ENCODE results near the gene POLR2H.

The POLR2H gene

DNA sequence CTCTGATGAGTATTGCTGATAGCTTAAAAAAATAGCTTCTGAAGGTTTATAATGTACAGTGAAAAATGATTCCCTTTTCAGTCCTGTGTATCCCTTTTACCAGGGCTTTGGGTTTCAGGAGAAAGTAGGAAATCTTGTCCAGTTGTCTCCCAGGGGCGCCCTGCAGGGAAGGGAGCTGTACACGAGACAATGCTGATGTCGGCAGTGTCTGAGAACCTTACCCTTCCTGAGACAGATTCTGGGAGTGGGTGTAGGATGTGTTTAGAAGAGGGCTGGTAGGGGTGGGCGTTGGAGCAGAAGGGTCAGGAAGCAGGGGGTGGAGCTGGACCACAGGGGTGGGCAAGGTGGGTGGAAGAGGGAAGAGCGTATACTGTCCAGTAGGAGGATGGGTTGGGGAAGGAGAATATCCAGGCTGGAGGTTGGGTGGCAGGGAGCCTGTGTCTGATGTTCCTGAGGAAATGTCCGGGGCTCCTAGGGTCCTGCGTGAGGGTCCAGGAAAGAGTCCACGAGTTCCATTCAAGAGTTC, 10.8 kb downstream of the POLR2H start:
- no peak for DNase-seq

DNA sequence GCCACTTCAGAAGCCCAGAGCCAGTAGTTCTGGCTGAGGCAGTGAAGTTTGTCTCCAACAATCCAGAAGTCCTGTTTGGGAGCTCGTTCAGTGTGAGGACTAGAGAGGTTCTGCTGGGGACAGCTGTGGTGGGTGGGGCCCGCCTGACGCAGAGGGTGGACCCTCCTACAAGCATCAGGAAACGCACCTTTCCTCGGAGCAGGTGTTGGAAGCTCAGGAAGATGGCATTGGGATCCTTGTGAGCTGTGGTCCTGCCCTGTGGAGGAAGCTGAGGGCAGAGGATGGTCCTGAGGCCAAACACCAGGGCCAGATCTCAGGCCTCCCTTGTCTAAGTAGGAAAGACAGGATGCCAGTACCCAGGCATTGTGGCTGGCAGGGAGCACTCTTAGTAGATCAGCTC, 11.4 kb downstream of the POLR2H start:
- no peak for DNase-seq

DNA sequence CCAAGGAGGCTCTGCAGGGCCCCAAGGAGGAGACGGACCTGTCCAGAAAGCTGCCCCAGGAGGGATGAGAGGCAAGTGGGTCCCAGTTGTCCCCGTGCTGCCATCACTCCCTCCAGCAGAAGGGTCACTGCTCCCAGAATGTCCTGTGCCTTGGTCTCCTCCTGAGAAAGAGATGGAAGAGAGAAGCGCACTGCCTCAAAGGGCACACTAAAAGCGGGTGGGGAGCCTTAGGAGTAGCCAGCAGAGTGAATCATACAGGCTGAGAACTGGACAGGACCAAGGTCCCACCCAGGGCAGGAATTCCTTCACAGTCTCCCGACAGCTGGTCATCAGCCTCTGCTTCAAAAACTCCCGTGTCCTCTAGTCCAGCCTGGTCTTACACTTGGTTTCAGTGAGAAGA, 11.9 kb downstream of the POLR2H start:
- no peak for DNase-seq

DNA sequence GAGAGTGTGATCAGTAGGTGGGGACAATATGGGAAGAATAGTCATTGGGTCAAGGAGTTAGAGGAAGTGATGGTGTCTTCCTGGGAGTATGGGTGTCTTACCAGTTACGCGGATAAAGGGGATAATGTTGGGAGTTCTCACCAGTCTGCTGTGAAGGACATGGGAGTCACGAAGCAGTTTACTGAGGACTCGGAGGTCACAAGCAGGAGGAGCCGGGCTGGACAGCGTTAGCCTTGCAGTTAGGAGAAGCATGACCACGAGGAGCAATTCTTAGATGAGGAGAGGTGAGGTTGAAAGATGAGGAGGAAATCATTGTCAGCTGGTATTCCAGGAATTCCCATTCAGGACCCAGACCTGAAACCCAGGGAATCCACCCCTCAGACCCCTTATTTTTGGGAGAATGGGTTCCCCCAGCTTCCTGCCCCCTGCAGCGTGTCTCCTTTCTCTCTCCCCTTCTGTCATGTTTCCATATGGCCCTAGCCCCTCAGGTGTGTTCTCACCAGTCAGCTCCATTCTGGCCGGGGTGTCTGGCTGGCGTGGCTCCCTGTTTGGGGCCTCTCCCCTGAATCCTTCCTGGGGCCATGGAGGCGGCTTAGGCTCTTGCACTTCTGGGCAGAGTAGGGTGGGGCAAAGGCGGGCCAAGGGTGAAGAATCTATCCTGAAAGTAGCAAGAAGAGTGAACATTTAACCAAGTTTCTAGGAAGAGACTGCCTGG, 14.4 kb downstream of the POLR2H start:
- DNase-seq = no peak

DNA sequence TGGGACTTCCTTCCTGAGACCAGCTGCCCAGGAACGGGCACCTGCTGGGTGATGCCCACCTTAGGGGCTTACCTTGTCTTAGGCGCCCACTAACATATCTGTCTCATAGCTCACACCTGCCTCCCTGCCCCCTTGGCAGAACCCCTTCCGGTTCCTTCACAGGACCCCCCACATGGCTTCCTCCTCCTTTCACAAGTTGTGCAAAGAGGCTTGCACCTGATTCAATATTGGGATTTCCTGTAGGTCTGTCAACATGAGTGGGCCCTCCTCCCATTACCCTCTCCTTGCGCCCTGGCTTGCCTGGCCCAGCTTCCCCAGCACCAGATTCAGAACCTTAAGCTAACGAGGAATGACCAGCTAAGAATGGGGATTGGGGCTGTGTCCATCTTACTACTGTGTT, 15.9 kb downstream of the POLR2H start:
- DNase-seq = no peak

DNA sequence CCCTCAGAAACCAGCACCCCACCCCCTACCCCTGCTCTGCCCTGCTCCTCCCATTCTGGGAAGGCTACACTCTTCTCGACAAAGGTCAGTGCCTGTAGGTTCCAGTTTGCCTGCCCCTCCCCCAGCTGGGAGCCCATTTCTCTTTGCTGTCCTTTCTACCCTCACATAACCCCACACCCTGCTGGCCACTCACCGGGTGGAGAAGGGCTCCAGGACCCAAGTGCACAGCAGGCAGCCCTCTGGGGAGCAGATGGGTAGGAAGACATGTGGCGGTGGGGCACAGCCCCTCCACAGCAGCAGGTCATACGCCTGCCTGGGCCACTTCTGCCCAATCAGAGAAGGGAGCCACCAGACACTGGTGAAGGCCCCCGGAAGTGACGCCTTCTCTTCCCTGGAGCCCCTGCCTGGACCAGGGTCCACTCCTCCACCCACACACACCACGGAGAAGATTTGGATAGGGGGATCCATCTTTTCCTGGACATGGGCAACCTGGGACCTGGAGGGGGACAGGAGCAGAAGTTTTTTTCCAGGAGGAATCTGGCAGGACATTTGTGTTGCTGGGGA, 16.5 kb downstream of the POLR2H start, which contains the start of gene THPO:
Gene THPO (minus strand): TSS at position 326 of the 564 bp plus-strand sequence. CDS start 1,948 bp downstream, outside the sequence.
- DNase-seq = no peak

DNA sequence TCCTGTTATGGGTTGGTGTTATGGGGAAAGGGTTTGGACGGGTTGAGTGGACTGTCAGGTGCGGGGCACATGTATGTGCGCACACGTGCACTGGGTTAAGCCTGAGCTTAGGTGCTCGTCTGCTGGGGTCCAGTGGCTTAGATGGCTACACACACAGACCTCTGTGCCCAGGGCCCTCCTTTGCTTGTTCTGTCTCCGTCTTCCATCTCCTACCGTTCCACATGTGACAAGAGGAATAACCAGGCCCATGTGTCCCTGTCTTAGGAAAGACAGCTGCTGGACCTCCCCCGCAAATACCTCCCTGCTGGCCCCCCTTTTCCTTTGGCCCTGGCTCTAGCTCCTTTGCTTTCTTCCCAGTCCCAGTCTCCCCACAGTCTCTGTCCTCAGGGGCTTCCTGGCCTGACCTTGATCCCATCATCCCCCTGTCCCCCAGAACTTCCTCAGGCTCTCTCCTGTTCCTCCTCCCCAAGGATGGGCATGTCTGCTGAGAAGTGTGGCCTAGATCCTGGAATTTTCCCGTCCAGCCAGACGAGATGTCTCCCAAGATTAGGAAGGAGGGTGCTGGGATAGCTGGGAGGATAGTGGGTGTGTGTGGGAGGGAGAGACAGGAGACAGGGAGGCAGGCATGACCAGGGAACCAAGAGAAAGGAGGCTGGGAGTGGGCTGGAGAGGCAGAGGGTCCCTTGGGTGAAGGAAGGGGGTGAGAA, 17.3 kb downstream of the POLR2H start:
- no peak for DNase-seq

DNA sequence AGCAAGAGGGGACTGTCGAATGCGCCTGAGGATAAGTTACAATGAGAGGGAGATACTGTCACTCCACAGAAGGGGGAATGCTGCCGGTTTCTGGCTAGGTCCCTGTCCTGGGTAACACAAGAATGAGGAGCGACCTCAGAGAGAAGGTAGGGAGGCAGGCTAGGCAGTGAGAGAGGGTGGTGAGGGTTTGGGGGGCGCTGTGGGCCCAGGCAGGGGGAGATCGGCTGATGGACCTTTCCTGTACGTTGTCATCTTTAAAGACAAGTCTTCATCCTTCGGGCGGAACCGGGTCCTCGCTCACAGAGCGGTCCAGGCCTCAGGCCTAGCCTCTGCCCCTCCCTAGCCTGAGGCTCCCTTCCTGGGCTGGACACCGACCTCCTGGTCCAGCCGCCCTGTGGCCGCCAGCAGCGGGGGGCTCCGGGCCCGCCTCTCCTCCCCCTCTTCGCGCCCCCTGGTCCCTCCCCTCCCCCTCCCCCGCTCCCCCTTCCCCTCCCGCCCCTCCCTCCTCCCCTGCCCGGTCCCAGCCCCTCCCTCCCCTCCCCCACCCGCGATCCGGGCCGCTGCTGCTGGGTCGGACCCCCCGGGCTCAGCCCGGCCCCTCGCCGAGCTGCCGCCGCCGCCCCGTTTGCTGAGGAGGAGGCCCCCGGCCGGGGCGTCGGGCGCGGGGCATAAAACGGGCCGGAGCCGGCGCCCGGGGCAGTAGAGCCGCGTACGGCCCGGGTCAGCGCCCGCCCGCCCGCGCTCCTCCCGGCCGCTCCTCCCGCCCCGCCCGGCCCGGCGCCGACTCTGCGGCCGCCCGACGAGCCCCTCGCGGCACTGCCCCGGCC, 18.1 kb downstream of the POLR2H start, which contains the start of gene CHRD:
Gene CHRD (plus strand): TSS at position 697 of the 827 bp plus-strand sequence. CDS start 265 bp downstream, outside the sequence.
- no peak for DNase-seq

DNA sequence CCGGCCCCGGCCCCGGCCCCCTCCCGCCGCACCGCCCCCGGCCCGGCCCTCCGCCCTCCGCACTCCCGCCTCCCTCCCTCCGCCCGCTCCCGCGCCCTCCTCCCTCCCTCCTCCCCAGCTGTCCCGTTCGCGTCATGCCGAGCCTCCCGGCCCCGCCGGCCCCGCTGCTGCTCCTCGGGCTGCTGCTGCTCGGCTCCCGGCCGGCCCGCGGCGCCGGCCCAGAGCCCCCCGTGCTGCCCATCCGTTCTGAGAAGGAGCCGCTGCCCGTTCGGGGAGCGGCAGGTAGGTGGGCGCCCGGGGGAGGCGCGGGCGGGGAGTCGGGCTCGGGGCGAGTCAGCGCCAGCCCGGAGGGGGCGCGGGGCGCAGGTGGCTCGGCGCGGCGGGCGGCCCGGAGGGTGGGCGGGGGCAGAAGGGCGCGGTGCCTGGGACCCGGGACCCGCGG, 18.7 kb downstream of the POLR2H start:
- DNase-seq = peak; percentile 32

DNA sequence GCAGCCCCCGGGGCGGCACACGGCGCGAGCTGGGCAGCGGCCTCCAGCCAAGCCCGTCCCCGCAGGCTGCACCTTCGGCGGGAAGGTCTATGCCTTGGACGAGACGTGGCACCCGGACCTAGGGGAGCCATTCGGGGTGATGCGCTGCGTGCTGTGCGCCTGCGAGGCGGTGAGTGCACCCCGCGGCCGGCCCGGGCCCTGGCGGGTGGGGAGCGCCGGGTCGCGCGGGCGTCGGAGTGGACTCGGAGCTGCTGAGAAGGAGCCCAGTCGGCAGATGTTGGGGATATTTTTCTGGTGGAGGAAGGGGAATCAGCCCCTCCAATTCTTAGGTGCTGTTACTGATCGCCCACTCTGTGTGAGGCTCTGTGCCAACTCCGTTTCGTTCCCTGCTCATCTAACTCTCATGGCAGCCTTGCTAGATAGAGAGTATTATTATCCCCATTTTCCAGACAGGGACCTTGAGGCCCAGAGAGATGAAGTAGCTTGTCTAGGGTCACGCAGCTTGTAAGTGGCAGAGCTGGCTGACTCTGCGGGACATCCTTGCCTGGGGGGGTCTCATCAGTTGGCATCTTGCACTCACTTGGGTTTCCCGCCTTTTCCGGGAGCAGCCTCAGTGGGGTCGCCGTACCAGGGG, 19.2 kb downstream of the POLR2H start:
- DNase-seq = no peak

DNA sequence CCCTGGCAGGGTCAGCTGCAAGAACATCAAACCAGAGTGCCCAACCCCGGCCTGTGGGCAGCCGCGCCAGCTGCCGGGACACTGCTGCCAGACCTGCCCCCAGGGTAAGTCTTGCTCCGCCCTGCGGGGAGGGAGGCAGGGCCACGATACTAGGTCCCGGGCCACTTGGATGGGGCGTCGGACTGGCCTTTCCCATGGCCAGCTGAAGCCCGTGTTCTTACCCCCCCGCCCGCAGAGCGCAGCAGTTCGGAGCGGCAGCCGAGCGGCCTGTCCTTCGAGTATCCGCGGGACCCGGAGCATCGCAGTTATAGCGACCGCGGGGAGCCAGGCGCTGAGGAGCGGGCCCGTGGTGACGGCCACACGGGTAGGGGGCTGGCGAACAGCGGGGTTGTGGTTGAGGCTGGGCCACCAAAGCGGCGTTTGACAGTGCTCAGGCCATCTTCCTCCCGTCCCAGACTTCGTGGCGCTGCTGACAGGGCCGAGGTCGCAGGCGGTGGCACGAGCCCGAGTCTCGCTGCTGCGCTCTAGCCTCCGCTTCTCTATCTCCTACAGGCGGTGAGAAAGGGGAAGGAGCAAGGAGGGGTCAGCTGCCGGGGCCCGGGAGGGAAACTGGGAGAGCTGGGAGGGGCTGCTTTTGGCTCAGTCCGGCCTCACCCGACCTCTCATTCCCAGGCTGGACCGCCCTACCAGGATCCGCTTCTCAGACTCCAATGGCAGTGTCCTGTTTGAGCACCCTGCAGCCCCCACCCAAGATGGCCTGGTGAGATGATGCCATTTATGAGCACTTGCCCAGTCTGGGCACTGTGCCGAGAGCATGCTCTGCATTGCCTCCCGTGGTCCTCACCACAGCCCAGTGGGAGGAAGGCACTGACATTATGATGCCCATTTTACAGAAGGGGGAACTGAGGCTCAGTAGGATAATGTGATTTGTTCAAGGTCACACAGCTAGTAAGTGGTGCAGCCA, 20.0 kb downstream of the POLR2H start:
- DNase-seq = no peak

DNA sequence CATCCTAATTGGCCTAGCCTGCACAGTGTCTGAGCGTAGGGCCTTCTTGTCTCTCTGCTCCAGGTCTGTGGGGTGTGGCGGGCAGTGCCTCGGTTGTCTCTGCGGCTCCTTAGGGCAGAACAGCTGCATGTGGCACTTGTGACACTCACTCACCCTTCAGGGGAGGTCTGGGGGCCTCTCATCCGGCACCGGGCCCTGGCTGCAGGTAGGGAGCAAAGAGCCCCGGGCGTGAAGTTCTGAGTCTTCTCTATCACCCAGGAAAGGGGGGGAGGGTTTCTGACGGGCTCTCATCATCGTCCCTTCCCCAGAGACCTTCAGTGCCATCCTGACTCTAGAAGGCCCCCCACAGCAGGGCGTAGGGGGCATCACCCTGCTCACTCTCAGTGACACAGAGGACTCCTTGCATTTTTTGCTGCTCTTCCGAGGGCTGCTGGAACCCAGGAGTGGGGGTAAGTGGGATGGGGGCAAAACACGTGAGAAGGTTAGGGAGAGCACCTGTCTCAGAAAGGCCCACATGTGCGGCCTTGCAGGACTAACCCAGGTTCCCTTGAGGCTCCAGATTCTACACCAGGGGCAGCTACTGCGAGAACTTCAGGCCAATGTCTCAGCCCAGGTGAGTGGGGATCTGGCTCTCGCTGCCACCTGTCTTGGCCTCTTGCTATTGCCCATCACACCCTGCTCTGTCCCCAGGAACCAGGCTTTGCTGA, 21.0 kb downstream of the POLR2H start:
- DNase-seq = no peak

DNA sequence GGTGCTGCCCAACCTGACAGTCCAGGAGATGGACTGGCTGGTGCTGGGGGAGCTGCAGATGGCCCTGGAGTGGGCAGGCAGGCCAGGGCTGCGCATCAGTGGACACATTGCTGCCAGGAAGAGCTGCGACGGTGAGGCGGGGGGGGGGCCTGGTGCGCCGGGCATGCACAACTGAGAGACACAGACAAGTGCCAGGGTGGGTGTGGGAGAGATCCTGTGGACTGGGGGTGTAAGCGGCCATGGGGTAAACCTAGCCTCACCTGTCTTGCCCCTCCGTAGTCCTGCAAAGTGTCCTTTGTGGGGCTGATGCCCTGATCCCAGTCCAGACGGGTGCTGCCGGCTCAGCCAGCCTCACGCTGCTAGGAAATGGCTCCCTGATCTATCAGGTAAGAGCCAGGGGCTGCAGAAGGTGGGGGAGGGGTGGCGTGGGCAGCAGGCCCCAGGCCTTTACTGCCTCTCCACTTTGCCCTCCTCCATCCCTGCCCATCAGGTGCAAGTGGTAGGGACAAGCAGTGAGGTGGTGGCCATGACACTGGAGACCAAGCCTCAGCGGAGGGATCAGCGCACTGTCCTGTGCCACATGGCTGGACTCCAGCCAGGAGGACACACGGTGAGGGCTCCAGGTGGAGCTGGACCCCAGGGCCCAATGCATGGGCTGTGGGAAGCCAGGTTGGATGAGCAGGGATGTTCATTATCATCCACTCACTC, 21.7 kb downstream of the POLR2H start:
- no peak for DNase-seq

DNA sequence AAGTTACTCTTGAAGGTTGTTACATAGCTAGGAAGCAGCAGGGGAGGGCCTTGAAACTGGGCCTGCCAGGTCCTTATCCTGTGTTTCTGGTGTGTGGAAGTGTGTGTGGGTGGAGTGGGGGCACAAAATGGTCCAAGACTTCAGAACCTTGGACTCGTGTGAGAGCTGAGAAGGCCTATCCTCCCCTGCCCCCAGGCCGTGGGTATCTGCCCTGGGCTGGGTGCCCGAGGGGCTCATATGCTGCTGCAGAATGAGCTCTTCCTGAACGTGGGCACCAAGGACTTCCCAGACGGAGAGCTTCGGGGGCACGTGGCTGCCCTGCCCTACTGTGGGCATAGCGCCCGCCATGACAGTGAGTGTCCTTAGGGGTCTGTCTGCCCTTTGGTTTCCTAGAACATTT, 22.8 kb downstream of the POLR2H start:
- DNase-seq = no peak

DNA sequence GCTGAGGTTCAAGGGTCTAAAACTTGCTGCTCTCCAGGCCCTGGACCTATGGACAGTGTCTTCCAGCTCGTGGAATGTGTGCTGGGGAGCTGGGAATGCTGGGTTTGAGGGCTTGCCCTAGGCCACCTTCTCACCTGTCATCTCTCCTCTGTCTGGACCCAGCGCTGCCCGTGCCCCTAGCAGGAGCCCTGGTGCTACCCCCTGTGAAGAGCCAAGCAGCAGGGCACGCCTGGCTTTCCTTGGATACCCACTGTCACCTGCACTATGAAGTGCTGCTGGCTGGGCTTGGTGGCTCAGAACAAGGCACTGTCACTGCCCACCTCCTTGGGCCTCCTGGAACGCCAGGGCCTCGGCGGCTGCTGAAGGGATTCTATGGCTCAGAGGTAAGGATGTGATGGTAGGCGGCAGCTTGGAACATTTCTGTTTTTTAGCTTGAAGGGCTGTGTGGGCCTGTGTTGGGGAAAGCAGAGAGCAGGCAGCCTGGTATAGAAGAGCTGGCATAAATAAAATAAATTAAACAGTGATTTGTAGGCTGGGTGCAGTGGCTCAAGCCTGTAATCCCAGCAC, 23.4 kb downstream of the POLR2H start:
- DNase-seq = no peak

DNA sequence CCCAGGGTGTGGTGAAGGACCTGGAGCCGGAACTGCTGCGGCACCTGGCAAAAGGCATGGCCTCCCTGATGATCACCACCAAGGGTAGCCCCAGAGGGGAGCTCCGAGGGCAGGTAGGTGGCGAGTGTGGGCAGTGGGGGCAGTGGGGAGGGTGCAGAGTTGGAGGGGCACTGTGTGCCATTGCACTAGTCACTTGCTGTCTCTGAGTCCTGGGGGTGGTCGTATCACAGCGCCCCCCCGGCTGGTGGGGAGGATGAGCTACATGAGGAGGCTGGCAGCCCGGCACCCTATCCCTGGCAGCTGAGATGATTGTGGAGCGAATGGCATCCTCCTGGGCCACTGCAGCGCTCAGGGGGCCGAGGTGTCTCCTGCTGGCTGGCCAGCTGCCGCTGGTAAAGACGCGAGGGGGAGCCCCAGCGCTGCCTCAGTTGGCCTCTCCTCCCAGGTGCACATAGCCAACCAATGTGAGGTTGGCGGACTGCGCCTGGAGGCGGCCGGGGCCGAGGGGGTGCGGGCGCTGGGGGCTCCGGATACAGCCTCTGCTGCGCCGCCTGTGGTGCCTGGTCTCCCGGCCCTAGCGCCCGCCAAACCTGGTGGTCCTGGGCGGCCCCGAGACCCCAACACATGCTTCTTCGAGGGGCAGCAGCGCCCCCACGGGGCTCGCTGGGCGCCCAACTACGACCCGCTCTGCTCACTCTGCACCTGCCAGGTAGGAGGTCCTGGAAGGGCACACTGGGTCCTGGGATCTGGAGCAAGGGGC, 24.7 kb downstream of the POLR2H start:
- no peak for DNase-seq

DNA sequence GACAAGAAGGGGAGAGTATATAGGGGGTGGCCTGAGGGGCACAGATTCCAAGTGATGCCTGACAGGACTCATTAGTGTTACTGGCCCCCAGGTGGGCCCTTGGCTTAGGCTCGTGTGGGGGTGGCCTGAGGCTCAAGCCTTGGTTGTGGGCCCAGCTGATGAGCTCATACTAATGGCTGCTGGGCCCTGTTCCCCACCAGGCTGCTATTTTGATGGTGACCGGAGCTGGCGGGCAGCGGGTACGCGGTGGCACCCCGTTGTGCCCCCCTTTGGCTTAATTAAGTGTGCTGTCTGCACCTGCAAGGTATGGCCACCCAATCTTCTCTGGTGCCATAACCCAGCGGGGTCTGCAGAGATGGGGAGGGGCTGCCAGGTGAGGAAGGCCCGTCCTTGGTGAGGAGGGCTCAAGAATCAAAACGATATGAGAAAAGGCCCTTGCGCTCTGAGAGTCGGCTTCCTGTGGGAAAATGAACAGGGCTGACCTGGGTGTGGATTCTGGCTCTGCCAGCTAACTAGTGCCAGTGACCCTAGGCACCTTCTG, 25.7 kb downstream of the POLR2H start:
- no peak for DNase-seq

Measured in CD4-positive, alpha-beta T cell treated with Interleukin-12 subunit alpha and Interleukin-12 subunit beta, for 1 hour (primary cell).